DOHH2 (cell line): ENCODE measurements around the gene CREB3L2.

Experiments
- H3F3A ChIP-seq: fragments of 200-600 bp; sonication (generic), shearing (Covaris generic); 2 replicates; pipeline ENCODE4 v1.6.0; 2016; ENCODE audit warnings: antibody characterized with exemption, mild to moderate bottlenecking; ENCODE audit not compliant: control insufficient read depth, insufficient read depth
- H3K27ac ChIP-seq: fragments of 200-600 bp; sonication (generic); 2 replicates; pipeline ENCODE4 v1.5.1; 2014; ENCODE audit warnings: low read depth, mild to moderate bottlenecking, low read length, moderate library complexity
- H3K27me3 ChIP-seq: fragments of 200-600 bp; sonication (generic); 2 replicates; pipeline ENCODE4 v1.6.1; 2014; ENCODE audit warnings: mild to moderate bottlenecking, low read length, mixed read lengths; ENCODE audit not compliant: control insufficient read depth
- H3K36me3 ChIP-seq: fragments of 200-600 bp; sonication (generic); 2 replicates; pipeline ENCODE4 v1.6.1; 2014; ENCODE audit warnings: mild to moderate bottlenecking, low read length, moderate library complexity, mixed read lengths; ENCODE audit not compliant: control insufficient read depth
- H3K4me1 ChIP-seq: fragments of 200-600 bp; sonication (generic); 2 replicates; pipeline ENCODE4 v1.6.1; 2014; ENCODE audit warnings: mild to moderate bottlenecking, low read length, mixed read lengths; ENCODE audit not compliant: control insufficient read depth
- H3K4me2 ChIP-seq: fragments of 200-600 bp; sonication (generic); 2 replicates; pipeline ENCODE4 v1.6.0; 2014; ENCODE audit warnings: mild to moderate bottlenecking, low read length, moderate library complexity
- H3K4me3 ChIP-seq: fragments of 200-600 bp; sonication (generic); 2 replicates; pipeline ENCODE4 v1.5.1; 2014; ENCODE audit warnings: mild to moderate bottlenecking, low read length, mixed read lengths
- H3K79me2 ChIP-seq: fragments of 200-600 bp; sonication (generic); 2 replicates; pipeline ENCODE4 v1.6.1; 2014; ENCODE audit warnings: mild to moderate bottlenecking, low read length, mixed read lengths; ENCODE audit not compliant: control insufficient read depth
- H3K9me2 ChIP-seq: fragments of 200-600 bp; sonication (generic); replicated peaks from 2 replicates; pipeline ENCODE4 v1.6.1; 2014; ENCODE audit warnings: mild to moderate bottlenecking, low read length, mixed read lengths; ENCODE audit not compliant: control insufficient read depth
- H3K9me3 ChIP-seq: fragments of 200-600 bp; sonication (generic); 2 replicates; pipeline ENCODE4 v1.6.1; 2014; ENCODE audit warnings: antibody characterized with exemption, low read length, mixed read lengths; ENCODE audit not compliant: control insufficient read depth, insufficient read depth
- H4K20me1 ChIP-seq: fragments of 200-600 bp; sonication (generic); 2 replicates; pipeline ENCODE4 v1.6.0; 2014; ENCODE audit warnings: low read depth, mild to moderate bottlenecking, antibody characterized with exemption, low read length, moderate library complexity; ENCODE audit not compliant: control insufficient read depth, insufficient read depth
- EZH2phosphoT487 ChIP-seq: fragments of 200-600 bp; sonication (generic); IDR thresholded peaks from 2 replicates; pipeline ENCODE4 v1.6.1; 2017; ENCODE audit warnings: borderline replicate concordance, mild to moderate bottlenecking, antibody characterized with exemption, low read length, moderate library complexity, mixed read lengths
- TF ChIP-seq, protein P1 (sequence below): fragments of 200-600 bp; sonication (generic); IDR thresholded peaks from one replicate; pipeline ENCODE4 v1.5.1; 2014; ENCODE audit warnings: antibody characterized with exemption, mild to moderate bottlenecking, low read depth, low read length; ENCODE audit not compliant: poor library complexity, severe bottlenecking

Gene CREB3L2

GRCh38 chr7:137934941-137935883 lies 66.7 kb downstream of the CREB3L2 start:
- H3F3A ChIP-seq, result no peaks in the 10 kb centered on the region
- no peaks in the 10 kb centered on the region for H3K9me2 ChIP-seq
- H3K27me3 ChIP-seq, result no peaks in the 10 kb centered on the region
- H3K79me2 ChIP-seq, result no peaks in the 10 kb centered on the region
- H3K4me3 ChIP-seq, result no peak overlapping the region
- H3K36me3 ChIP-seq, result no peaks in the 10 kb centered on the region
- TF ChIP-seq, protein P1, sequence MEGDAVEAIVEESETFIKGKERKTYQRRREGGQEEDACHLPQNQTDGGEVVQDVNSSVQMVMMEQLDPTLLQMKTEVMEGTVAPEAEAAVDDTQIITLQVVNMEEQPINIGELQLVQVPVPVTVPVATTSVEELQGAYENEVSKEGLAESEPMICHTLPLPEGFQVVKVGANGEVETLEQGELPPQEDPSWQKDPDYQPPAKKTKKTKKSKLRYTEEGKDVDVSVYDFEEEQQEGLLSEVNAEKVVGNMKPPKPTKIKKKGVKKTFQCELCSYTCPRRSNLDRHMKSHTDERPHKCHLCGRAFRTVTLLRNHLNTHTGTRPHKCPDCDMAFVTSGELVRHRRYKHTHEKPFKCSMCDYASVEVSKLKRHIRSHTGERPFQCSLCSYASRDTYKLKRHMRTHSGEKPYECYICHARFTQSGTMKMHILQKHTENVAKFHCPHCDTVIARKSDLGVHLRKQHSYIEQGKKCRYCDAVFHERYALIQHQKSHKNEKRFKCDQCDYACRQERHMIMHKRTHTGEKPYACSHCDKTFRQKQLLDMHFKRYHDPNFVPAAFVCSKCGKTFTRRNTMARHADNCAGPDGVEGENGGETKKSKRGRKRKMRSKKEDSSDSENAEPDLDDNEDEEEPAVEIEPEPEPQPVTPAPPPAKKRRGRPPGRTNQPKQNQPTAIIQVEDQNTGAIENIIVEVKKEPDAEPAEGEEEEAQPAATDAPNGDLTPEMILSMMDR, result no peak
- no peak for TF ChIP-seq EZH2phosphoT487
- no peaks in the 10 kb centered on the region for H3K9me3 ChIP-seq
- H3K4me1 ChIP-seq, result no peaks in the 10 kb centered on the region
- H3K27ac ChIP-seq, result no peak overlapping the region
- H4K20me1 ChIP-seq, result no peaks in the 10 kb centered on the region
- H3K4me2 ChIP-seq, result no peak overlapping the region

DNA sequence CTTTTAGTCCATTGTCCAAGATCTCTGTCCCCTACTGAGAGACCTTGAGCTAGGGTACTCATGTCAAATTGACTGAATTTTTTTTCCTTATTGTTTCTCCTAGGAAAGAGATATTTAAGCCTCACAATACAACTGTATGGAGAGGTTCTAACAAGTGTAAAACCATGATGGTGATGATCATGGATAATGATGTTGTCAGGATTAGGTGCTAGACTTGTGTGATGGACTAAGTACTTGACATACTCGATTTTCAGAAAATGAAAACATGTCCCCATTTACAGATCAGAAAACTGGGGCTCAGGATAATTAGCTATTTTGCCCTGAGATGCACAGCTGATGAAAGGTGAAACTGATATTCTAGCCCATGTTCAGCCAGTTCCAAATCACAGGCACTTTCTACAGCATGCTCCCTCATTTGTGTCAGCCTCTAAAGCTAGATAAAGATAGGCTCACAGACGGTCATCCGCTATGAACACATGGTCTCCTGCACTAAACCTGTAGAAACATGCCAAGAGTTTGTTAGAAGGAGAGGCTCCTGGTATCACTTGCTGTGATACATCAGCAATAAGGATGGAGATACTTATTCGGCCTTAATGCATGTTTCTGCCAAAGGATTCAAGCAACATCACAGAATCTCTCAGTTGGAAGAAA lies 67.6 kb downstream of the CREB3L2 start:
- Histone ChIP-seq H3K4me2 (no peak overlapping the region), H3K27ac (no peak overlapping the region), H3K9me2 (no peaks in the 10 kb centered on the region), H3K9me3 (no peaks in the 10 kb centered on the region), H4K20me1 (no peaks in the 10 kb centered on the region), H3K36me3 (no peaks in the 10 kb centered on the region), H3K27me3 (no peaks in the 10 kb centered on the region), H3K4me3 (no peak overlapping the region), H3K4me1 (no peaks in the 10 kb centered on the region), H3F3A (no peaks in the 10 kb centered on the region), H3K79me2 (no peaks in the 10 kb centered on the region)
- no peak for TF ChIP-seq EZH2phosphoT487

- Histone ChIP-seq H4K20me1 (no peaks in the 10 kb centered on the region), H3K36me3 (no peaks in the 10 kb centered on the region), H3K9me3 (no peaks in the 10 kb centered on the region), H3F3A (no peaks in the 10 kb centered on the region), H3K27ac (no peak overlapping the region), H3K4me3 (no peak overlapping the region), H3K27me3 (no peaks in the 10 kb centered on the region), H3K4me1 (no peaks in the 10 kb centered on the region), H3K9me2 (no peaks in the 10 kb centered on the region), H3K79me2 (no peaks in the 10 kb centered on the region), H3K4me2 (no peak overlapping the region)
- TF ChIP-seq EZH2phosphoT487, result no peak
- TF ChIP-seq, protein P1, result no peak
These were observed 68.4 kb downstream of the CREB3L2 start for GRCh38 chr7:137933270-137934017.
